HG03521 (cell line): Measurements from ENCODE around the gene VSX2.
A peak's percentile ranks its signal among the peaks of the same experiment; 100 is the strongest.

Experiments used
- ATAC-seq: cut with Tn5 transposase; IDR thresholded peaks from one replicate; pipeline ENCODE4 v1.9.1; 2021; ENCODE audit warnings: mild to moderate bottlenecking, moderate library complexity; ENCODE audit not compliant: unreplicated experiment

The VSX2 gene

DNA sequence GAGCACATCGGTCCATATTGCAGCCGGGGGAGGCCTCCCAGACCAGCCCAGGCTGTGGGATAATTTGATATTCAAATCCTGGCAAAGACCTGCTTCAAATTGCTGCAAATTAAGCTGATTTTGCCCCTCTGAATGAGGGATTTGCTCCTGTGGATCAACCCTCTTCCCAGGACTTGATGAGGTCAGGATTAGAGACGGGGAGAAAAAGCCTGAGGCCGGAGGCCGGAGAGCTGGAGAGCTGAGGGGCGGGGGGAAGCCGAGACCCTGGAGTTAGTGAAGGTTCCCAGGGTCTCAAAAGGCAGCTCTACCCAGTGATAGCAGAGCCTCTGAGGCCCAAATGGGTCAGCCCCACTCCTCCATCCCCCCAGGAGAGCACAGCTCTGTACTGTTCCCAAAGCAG, 17.5 kb upstream of the VSX2 start:
- ATAC-seq, result no peak

DNA sequence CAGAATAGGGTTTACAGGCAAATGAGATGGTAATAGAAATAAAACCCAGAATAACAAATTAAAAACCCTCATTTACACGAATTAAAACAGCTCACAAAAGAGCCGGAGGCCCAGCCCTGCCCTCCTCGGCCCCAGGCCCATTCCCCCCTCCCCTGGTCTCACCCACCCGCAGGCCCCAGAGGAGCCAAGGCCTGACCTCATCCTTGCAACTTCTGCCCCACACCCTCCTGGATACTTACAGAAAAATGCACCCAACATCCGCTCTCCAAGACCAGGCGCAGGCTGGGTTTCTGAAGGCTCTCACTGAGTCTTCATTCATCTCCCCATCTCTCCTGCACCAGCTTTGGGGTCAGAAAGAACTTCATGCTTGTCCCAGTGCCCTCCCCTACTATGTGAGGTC, 16.2 kb upstream of the VSX2 start:
- ATAC-seq, result no peak

DNA sequence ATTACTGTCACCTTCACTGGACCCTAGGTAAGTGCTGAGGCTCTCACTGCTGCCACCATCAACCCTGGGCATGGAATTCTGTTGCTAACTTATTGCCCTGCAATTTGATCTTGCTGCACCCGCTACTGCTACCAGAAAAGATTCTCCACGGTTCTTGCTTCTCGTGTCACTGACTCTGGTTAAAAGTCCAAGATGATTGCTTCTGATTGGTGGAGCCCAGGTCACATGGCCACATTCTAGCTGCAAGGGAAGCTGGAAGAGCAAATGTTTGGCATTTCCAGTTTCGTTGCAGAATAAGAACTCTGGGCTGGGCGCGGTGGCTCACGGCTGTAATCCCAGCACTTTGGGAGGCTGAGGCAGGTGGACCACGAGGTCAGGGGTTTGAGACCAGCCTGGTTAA, 7.5 kb upstream of the VSX2 start:
- no peak for ATAC-seq

DNA sequence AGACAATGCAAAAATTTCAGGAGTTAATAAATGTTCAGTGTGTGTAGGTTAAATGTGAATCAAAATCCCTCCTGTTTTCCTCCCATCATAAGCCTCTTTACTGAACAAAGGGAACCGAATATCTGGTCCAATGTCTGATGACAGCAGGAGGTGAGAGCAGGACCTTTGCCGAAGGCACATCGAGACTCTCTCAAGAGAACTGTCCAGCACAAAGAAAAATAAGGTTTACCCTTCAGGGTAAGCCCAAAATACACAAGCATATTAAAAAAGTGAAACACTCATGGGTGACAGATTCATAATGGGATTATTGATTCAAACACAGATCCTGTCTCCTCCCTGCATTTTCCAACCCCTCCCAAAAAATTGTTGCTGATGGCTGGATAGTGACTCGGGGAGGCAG, 4.2 kb upstream of the VSX2 start:
- no peak for ATAC-seq

DNA sequence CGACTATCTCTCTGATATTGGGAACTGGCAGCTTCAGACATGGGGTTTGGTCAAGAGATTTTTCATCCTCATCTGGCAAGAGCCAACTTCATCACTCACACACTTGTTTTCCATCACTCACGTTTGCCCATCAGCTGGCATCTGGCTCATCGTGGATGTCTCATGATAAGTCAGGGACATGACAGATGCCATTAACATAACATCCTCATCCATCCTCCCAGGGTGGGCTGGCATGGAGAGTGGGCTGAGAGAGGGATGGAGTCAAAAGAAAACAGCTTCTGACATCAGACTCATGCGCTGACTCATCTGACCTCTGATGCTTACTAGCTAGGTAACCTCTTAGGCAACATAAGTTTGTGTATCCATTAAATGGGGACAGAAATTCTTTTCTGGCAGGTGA, 1.8 kb upstream of the VSX2 start:
- no peak for ATAC-seq

DNA sequence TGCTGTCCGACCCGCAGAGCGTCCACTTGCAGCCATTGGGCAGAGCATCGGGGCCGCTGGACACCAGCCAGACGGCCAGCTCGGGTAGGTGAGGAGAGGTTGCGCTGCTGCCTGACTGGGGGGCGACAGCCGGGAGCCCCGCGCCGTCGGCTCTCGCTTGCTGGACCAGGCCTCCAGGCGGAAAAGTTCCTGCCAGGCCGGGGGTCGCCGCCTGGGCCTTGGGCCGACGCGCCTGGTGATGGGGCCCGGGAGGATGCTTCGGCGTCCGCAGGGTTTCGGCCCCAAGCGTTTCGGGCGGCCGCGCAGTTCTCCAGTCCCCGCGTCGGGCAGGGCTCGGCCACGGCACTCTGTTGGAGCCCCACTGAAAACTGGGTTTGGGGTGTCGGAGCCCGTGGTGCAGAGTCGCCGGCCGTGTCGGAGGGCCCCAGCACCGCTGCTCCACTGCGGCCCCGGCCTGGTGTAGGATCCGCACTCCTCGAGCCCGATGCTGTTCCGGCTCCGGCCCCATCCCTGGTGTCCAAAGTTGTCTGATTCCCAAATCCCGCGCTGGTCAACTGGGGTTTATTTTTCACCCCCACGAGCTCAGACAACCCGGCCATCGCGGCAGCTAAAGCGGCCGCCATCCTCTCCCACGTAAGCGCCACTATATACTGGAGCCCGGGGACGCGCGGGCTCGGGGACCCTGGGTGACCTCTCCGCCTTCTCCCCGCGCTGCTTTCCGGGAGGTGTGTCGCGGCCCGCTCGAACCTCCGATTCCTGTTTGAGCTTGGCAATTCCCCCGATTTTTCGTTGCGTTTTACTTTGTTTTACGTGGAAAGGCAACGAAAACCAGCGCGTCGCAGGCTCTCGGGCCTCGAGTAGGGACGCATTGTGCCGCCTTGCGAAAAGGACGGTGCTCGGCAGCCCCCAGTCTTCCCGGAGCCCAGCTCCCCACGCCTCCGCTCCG, 872 bp downstream of the VSX2 start:
- no peak for ATAC-seq

DNA sequence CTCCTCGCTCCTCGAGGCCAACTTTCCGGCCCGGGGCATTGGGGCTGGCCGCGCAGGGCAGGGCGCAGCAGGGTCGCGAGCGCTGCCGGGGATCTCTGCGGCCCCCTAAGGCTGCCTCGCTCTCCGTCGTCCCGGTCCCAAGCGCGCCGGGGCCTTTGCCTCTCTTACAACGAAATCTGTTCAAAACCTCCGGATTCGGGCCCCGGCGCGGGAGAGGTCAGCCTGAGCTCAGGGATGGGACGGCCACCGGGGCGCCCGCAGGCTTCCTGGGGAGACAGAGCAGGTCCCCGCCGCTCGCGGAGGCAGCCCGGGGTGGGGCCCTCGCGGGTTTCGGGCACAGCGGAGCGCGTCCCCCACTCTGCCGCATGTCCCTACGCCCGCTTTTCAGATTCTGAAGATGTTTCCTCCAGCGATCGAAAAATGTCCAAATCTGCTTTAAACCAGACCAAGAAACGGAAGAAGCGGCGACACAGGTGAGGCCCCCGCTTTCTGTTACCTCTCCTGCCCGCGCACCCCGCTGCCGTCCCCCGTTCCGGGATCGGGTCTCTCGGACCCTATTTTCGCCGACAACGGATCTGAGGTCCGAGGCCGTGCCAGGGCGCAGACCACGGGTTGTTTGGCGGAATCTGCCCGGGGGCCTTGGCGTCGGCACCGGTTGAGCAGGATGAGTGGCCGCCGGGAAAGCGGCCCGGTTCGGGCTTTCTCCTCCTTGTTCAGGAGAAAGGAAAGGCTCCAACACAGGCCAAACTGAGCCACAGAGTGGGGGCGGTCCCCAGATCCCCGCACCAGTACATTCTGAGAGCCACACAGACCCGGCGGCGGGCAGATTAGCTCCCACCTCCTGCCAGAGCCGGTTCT, 1.8 kb downstream of the VSX2 start:
- no peak for ATAC-seq

DNA sequence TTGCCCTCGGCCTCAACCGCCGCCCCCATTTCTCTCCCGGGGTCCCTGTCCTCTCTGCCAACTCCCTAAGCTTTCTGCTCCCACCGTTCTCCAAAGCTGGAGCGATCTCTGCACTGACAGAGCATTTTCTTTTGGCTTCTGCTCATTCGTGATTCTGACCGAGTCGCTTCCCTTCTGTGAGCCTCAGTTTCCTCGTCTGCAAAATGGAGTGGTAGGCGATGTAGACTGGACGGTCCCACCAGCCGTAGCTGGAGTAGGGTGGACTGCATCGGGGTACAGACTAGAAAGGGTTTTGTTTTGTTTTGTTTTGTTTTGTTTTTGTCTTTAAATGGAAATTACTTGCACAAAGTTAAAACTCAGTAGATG, 2.4 kb downstream of the VSX2 start:
- ATAC-seq, result no peak

DNA sequence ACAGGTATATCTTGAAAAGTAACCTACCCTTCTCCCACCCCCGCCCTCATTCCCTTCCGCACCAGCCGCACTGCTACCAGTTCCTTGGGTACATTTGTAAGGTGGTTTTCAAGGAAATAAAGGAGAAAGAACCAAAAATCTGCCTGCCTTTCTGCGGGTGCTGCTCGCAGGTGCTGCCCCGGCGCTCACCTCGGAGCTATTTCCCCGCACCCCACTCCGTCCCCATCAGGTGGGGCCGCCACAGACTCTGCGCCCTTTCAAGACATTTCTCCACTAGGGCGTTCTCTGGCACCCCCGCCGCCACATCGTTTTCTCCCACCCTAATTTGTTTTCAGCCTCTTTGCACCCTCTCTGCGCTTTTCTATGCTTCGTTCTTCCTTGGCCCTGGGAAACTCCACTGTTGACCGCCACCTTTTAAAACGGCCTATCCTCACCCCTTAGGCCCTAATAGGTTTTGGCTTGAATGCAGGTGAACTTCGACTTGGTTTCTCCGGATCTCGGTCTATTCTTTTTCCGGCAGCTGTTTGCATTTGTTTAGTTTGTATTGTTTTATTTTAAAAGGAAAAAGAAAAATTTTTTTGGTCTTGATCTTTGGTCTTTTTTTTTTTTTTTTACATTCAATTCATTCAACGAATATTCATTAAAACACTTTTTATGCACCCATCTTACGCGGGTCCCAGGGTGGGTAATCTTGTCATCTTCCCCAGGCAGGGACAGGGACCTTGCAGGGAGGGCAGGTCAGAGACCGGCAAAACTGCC, 3.0 kb downstream of the VSX2 start:
- ATAC-seq, result no peak

DNA sequence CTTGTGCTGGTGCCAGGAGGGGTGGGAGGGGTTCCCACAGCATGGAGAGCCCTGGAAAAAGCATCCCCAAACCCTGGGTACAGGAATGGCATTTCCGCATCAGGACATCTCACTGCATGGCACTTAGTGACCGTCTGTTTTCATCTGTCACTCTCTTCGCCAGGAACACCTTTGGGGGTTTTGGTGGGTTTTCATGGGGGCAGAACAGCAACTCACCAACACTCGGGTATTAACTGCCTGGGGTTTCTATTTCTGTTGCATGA, 3.5 kb downstream of the VSX2 start:
- no peak for ATAC-seq

DNA sequence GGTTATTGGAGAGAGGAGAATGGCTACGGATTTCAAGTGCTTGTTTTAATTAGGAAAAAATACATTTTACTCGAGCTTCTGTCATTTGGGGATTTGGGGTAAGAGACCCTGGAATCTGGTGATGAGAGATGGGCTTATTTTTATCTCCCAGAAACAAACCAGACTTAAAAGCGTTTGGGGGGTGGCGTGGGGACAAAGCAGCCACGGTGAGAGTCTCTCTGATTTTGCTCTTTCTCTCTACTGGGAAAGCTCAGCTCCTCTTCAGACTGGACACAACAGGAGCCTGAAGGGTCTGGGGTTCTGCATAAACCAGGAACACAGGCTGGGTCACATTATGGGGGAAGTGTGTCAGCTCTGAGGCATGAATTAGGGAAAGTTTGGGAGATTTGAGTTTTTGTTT, 3.8 kb downstream of the VSX2 start:
- ATAC-seq, result no peak

DNA sequence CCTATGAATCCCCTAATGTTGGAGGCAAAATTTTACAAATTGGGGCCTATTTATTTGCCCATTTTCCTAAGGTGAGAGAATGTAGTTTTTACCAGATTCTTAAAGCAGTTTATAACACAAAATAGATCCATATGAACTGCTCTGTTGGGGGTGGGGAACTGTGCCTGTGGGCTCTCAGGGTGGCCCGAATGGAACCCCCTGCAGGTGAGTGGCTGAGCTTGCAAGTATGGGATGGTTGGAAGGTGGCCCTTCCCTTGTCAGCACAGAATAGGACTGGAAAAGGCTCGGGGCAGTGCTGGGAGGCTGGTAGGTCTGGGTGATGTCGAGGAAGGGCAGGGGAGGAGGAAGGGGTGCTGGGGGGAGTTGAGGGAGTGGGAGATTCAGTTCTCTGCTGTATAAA, 4.9 kb downstream of the VSX2 start:
- no peak for ATAC-seq

DNA sequence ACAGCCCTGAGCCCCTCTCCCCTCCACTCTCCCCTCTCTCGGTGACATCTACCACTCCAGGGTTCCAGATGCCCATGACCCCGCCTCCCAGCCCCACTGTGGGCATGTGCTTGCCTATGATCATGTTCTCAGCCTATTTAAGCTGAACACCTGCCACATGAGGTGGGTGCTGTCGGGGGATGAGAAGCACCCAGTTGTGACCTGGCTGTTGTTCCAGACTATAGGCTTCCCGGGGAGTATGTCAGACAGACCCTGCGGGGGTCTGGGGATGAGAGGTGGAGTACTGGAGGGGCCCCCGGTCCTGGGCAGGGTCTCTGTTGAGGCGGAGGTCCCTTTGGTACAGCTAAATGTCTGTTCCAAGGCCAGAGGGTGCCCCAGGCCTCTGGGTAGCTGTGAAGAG, 6.0 kb downstream of the VSX2 start:
- no peak for ATAC-seq

DNA sequence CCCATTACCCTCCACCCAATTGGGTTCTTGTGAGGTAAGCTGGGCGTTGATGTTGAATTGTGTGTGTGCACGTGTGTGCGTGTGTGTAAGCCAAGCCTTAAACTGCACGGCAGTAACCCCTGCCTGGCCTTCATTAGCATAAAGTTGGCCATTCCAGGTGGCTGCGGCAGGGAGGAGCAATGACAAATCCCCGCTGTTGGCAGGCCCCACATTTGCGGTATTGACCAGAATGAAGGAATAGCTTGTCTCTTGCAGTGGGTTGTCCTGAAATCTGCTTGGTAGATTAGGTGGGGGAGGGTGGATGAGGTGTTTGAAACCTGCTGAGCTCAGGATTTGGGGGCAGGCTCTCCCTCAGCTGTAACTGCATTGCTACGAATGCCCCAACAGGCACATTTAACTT, 7.3 kb downstream of the VSX2 start:
- no peak for ATAC-seq

DNA sequence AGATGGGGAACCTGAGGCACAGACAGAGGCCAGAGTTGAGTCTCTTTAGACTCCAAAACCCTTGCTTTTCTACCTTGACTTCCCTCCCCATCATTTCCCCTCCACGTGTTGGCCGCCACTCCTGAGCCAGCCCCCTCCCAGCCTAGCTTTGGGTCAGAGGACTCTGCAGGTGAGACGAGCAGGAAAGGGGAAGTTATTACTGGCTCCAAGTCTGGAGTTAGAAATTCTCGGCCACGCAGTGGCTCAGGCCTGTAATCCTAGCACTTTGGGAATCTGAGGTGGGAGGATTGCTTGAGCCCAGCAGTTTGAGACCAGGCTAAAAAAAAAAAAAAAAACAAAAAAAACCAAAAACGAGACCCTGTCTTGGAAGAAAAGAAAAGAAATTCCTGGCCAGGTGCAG, 8.8 kb downstream of the VSX2 start:
- no peak for ATAC-seq

DNA sequence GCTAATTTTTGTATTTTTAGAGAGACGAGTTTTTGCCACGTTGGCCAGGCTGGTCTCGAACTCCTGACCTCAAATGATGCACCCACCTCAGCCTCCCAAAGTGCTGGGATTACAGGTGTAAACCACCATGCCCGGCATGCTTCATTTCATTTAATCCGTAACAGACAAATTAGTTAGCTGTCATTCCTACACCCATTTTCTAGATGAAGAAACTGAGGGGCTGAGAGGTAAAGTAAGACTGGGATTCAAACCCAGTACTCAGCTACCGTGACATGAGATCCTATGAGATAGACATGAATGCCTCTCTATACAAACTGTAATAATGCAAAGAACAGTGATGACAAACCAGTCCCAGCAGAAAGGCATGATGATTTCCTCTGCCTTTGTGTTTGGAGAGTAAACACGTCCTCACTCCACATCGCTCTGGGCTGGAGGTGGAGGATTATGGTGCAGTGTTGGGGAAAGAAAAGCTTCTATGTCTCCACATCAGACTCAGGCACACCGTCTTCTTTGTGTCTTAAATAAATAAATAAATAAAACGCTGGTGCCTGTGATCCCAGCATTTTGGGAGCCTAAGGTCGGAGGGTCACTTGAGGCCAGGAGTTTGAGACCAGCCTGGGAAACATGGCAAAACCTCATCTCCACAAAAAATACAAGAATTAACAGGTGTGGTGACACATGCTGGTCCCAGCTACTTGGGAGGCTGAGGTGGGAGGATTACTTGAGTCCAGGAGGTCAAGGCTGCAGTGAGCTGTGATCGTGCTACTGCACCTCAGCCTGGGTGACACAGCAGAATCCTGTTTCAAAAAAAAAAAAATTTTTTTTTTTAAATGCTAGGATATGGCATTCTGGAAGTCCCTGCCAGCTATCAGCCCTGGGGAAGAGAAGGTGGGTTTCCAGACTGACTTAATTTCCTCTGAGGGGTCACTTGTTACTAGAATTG, 10.5 kb downstream of the VSX2 start:
- no peak for ATAC-seq

DNA sequence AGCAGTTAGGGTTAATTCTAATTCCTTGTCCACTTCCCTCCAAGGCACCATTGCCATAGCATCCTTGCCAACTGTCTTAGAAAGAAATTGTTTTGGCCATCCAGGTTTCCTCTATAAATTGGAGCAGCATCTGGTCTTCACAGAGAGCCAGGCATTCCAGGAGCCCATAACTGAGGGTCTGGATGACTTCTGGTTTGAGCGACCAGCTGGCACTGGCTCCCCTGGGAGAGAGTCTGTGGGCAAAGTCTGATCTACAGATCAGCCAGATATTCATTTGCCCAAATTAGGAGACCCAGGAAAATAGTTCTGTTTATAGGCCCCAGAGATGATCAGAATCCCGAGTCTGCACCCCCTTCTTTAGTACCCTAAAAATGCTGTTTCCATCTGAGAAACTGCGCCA, 16.0 kb downstream of the VSX2 start:
- ATAC-seq, result no peak

DNA sequence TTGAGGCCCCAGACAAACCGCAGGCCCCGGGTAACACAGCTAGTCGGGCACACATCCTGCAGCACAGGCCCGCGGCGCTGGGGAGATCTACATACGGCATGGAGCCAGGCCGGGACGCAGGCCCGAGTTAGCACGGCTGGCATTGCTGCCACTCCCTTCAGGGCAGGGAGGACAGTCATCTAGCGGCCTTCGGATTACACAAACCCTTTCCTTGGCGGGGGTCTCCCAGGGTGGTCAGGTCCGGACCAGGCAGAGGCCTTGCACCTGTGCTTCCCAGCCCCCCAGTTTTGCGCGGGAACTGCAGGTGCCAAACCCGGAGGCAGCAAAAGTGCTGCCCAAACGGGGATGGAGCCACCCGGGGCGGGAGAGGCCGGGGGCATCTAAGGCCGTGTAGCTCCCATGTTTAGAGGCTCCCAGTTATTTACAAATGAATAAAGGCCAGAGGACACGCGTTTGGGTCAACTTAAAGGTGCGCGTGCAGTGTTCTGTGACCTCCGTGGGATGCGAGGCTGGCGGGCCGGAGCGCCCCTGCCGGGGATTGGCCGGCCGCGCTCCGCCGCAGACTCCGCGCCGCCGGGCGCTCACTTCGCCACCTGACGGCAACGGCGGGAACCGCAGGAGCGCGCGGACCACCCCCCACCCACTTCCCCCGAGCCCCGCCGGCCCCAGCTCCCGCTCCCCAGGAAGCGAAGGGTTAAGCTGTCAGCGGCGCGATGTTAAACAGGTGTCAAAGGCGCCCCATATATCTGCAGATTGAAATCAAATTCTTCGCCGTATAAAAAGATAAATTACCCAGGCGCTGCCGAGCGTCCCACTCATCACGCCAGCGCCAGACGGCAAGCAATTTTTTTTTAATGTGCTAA, 18.1 kb downstream of the VSX2 start:
- peak; percentile 77 for ATAC-seq

DNA sequence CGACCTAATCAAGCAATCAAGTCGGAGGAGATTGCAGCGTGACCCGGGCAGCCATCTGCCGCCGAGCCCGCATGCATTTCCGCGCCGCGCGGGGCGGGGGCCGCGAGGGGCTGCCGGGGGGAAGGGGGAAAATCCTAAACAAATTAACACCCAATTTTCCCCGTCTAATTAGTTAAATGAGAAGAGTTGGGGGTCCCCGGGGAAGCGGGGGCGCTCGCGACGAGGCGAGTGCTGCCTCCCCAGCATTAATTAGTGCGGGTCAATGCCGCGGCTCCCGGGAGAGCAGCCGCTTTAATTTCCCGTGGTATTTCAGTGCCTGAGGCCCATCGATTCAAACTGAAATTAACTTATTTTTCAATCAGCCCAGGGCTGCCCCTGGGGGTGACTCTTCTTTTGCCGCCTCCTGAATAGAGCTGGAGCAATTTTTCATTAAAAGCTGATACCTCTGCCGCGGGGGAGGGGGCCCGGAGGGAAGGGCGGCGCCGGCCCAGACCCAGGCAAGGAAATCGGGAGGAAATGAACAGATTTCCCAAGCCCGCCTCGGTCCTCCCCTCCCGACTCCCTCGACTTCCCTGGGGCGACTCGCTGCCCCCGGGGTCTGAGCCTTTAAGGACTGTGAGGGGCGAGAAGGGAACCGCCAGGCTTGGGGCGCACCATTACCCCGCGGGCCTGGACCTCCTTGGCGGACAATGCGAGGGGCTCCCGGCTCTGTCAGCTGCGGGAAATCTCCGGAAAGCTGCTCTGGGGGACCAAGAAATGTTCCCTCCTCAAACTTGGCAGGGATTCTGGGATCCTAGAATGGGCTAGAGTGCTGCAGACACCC, 18.9 kb downstream of the VSX2 start:
- no peak for ATAC-seq
